AG09319 (cell line): ENCODE data around the gene SRRD.

Experiments used
- DNase-seq: peaks from one replicate; pipeline ENCODE4 v3.0.0-alpha.2; 2010; ENCODE audit warnings: low read depth; ENCODE audit errors: extremely low read depth
- TF ChIP-seq, protein P1 (sequence below): IDR thresholded peaks from 2 replicates; pipeline ENCODE4 v1.5.1; 2011; ENCODE audit warnings: low read depth, mild to moderate bottlenecking, inconsistent platforms, low read length, moderate library complexity

The SRRD gene

DNA sequence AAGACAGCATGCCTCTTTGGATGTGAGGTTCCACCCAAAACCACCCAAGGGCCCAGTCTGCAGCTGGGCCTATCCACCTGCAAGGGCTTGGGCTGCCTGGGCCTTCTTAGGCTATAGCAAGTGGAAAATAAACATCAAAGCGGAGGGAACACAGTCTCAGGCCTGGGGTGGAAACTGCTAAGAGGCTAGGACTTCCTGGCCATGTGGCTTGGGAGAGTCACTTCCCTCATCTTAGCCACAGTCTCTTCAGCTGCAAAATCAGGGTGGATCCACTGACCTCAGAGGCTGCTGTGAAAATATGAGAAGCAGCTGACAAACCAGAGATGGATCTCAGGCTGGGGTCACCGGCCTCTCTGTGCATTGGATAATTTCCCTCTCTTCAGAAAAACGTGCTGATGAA, 59.2 kb downstream of the SRRD start:
- TF ChIP-seq, protein P1, sequence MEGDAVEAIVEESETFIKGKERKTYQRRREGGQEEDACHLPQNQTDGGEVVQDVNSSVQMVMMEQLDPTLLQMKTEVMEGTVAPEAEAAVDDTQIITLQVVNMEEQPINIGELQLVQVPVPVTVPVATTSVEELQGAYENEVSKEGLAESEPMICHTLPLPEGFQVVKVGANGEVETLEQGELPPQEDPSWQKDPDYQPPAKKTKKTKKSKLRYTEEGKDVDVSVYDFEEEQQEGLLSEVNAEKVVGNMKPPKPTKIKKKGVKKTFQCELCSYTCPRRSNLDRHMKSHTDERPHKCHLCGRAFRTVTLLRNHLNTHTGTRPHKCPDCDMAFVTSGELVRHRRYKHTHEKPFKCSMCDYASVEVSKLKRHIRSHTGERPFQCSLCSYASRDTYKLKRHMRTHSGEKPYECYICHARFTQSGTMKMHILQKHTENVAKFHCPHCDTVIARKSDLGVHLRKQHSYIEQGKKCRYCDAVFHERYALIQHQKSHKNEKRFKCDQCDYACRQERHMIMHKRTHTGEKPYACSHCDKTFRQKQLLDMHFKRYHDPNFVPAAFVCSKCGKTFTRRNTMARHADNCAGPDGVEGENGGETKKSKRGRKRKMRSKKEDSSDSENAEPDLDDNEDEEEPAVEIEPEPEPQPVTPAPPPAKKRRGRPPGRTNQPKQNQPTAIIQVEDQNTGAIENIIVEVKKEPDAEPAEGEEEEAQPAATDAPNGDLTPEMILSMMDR, result no peak

More for the DNA sequence above, 59.2 kb downstream of the SRRD start:
- no peak for DNase-seq
